HFF-Myc (cell line): Measurements from ENCODE around the gene GMCL2.

ENCODE experiments used
- DNase-seq: peaks from one replicate; pipeline ENCODE4 v3.0.0-alpha.2; 2011; ENCODE audit warnings: low read depth; ENCODE audit errors: extremely low read depth
- H3K4me3 ChIP-seq: replicated peaks from 2 replicates; pipeline ENCODE4 v1.5.1; 2011; ENCODE audit warnings: low read depth, mild to moderate bottlenecking, control low read depth, low read length
- TF ChIP-seq, protein P1 (sequence below): IDR thresholded peaks from 2 replicates; pipeline ENCODE4 v1.5.1; 2012; ENCODE audit warnings: mild to moderate bottlenecking, low read depth, low read length, control low read depth; ENCODE audit errors: missing control alignments

The GMCL2 gene

DNA sequence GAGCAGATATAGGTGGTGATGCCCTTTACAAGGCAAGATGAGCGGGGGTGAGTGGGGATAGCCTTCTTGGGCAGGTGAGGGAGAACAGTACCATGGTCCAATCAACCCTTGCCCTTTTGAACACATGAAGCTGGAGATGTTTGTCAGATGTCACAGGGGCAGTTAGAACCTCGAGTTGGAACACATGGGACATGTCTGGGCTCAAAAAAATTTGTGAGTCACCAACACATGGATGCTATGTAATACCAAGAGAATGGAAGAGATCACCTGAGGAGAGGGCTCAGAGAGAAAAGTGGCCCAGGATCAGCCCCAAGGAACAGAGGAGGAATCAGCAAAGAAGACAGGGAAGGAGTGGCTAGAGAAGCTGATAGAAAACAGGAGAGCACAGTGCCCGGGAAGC is 40.8 kb upstream of the GMCL2 start:
- H3K4me3 ChIP-seq = no peak overlapping the region
- DNase-seq = no peak
- TF ChIP-seq, protein P1, sequence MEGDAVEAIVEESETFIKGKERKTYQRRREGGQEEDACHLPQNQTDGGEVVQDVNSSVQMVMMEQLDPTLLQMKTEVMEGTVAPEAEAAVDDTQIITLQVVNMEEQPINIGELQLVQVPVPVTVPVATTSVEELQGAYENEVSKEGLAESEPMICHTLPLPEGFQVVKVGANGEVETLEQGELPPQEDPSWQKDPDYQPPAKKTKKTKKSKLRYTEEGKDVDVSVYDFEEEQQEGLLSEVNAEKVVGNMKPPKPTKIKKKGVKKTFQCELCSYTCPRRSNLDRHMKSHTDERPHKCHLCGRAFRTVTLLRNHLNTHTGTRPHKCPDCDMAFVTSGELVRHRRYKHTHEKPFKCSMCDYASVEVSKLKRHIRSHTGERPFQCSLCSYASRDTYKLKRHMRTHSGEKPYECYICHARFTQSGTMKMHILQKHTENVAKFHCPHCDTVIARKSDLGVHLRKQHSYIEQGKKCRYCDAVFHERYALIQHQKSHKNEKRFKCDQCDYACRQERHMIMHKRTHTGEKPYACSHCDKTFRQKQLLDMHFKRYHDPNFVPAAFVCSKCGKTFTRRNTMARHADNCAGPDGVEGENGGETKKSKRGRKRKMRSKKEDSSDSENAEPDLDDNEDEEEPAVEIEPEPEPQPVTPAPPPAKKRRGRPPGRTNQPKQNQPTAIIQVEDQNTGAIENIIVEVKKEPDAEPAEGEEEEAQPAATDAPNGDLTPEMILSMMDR = no peak

DNA sequence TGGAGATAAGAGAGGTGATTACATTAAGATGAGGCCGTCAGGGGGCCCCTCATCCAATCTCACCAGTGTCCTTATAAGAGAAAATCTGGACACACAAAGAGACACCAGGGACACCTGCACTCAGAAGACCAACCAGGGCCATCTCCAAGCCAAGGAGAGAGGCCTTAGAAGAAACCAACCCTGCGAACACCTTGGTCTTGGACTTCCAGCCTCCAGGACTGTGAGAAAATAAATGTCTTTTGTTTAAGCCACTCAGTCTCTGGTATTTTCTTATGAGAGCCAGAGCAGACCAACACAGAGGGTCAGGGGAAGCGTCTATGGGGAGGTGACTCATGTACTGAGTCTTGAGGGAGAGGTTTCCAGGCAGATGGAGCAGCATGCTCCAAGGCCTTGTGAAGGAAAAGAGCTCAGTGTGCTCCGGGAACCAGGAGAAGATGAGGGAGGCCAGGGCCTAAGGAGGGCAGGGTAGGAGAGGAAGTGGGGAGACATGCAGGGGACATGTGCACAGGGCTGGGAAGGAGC is 40.0 kb upstream of the GMCL2 start:
- DNase-seq = no peak
- TF ChIP-seq, protein P1 = no peak

DNA sequence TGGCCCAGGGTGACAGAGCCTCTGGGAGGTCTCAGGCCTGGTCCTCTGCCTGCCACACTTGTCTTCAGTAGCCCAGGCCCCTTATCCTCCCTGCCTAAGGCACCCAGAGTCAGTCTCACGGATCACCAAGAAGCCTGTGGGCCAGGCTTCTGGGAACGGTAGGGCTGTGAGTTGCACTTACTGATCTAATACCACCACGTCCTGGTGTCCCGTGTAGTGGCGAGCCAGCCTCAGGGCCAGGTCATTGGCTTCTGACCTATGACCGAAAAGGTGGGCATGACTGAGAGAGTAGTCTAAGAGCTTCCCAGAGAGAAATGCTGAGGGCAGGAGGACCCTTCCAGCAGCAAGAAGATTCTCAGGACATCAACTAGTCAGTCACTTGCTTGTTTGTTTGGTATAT is 38.0 kb upstream of the GMCL2 start:
- TF ChIP-seq, protein P1 = no peak
- no peak for DNase-seq
- no peak overlapping the region for H3K4me3 ChIP-seq

More for the DNA sequence above, 40.0 kb upstream of the GMCL2 start:
- H3K4me3 ChIP-seq = no peak overlapping the region

DNA sequence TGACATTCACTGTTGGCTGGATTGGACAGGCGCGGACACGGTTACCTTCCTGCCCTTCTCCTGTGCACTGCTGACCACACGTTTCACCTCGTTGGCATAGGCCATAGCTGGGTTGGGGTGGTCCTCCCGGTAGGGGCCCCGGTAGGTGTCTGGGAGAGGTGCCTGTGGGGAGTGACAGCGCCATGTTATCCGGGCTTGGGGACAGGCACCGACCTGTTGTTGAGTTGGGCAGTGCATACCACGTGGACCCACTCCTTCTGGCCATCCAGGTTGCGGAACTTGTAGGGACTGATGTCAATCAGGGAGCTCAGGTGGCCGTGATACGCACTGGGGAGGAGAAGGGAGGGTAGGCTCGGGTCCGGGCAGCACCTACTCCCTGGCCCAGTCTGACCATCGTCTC is 37.2 kb upstream of the GMCL2 start:
- H3K4me3 ChIP-seq = no peak overlapping the region
- TF ChIP-seq, protein P1 = no peak
- no peak for DNase-seq

DNA sequence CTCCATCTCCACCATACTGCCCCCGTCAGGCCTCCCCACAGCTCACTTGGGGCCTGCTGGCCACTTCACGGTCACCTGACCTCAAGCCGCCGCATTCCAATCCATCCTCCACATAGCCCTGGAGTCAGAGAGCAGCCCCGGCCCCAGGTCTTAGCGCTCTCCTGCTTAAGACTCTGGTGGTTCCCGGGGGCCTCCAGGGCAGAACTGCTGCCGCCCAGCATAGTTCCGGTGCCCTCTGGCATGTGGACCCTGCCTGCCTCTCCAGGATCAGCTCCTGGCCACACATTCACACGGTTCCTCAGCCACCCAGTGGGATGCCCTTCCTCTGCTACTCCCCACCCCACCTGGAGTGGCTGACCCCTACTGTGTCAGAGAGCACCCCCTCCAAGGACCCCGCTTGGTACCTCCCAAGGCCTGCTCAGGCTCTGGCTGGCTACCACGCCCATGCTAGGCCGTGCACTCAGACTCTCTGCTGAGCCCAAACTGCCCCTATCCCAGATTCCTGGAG is 36.7 kb upstream of the GMCL2 start:
- H3K4me3 ChIP-seq = no peak overlapping the region
- no peak for DNase-seq
- TF ChIP-seq, protein P1 = no peak

DNA sequence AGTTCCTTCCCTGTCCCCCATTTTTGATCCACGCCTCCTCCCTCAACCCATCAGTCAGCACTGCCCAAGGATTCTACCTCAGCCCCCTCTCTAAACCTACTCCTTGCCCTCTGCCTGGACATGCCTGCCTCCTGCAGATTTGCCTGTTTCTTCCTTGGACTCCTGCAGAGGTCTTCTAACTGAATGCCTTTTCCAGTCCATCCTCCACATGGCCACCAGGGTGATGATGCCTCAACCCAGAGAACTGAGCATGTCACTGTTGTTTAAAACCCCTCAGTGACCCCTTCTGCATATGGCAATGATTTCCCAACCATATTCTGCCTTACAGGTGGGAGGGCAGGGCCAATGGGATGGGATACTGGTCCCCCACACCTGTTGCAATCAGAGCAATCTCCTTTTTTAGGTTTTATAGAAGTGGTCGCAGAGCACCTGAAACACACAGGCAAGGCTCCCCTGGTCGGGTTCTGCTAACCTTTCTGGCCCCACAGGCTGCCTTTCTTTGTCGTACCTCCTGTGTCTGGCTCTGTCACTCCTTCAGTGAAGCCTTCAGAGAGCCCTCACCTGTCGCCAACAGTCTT is 36.1 kb upstream of the GMCL2 start:
- TF ChIP-seq, protein P1 = no peak
- H3K4me3 ChIP-seq = no peak overlapping the region
- no peak for DNase-seq
